ENCODE data around the gene JAK1. TPM values are rescaled to one million over a fixed set of nuclear protein-coding genes. Genes with fewer than 3 reads are reported as not detected.
A peak's percentile ranks its signal among the peaks of the same experiment; 100 is the strongest.

The JAK1 gene
- total and polyA plus RNA-seq, 11 donors, result 20.5 to 189 (median 94.8) TPM

GRCh38 chr1:64936956-64937355 is 29.4 kb downstream of the JAK1 start:
- no peak for ATAC-seq

DNA sequence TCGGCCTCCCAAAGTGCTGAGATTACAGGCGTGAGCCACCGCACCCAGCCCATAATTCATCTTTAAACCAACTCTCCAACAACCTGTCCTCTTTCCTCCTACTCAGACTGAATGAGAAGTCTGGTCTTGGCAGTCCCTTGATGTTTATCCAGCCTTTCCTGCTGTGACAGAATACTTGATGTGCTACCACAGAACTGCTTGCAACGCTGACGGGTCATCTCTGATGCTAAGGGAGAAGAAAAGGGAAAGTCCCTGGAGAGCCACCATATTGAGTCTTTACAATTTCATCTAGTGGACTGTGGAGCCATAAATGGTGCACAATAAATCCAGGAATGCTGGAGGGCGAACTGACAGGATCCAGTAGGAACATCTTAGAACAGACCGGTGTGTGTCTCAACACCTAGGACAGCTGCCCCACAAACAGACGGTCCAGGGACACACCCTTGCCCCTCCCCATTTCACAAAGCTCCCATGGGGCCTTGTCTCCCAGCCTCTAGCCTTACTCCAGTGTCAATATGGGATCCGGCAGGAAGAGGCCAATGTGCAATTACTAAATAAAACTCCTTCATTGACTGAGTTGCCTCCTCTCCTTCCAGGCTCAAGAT is 30.7 kb downstream of the JAK1 start:
- intact Hi-C loops (cut with DNase I), result no loop called here
- no peak for ATAC-seq
- peaks cover 2 to 64% (median 48%) of the 10 kb centered on the region in 12 donors for H3K4me1 ChIP-seq

More at GRCh38 chr1:64936956-64937355, 29.4 kb downstream of the JAK1 start:
- 63 to 88% (median 85%) methylated on average over 1 of the region's 1 CpG for WGBS, 4 donors
- Histone ChIP-seq H3K9me3 (no peaks in the 10 kb centered on the region), H3K4me1 (peaks cover 2 to 77% (median 58%) of the 10 kb centered on the region in 12 donors), H3K27ac (no peak overlapping the region), H3K36me3 (no peaks in the 10 kb centered on the region), H3K4me3 (no peak overlapping the region), H3K27me3 (no peaks in the 10 kb centered on the region)
- TF ChIP-seq, protein P1, sequence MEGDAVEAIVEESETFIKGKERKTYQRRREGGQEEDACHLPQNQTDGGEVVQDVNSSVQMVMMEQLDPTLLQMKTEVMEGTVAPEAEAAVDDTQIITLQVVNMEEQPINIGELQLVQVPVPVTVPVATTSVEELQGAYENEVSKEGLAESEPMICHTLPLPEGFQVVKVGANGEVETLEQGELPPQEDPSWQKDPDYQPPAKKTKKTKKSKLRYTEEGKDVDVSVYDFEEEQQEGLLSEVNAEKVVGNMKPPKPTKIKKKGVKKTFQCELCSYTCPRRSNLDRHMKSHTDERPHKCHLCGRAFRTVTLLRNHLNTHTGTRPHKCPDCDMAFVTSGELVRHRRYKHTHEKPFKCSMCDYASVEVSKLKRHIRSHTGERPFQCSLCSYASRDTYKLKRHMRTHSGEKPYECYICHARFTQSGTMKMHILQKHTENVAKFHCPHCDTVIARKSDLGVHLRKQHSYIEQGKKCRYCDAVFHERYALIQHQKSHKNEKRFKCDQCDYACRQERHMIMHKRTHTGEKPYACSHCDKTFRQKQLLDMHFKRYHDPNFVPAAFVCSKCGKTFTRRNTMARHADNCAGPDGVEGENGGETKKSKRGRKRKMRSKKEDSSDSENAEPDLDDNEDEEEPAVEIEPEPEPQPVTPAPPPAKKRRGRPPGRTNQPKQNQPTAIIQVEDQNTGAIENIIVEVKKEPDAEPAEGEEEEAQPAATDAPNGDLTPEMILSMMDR (IDR thresholded peaks at IDR 0.05), result no peak
- no peak for TF ChIP-seq POLR2A (IDR thresholded peaks at IDR 0.05)
- peak in 1 of 5 donors; percentile 41 for DNase-seq
- intact Hi-C loops (cut with DNase I), result no loop called here

GRCh38 chr1:64934878-64935275 is 31.5 kb downstream of the JAK1 start:
- H3K27me3 ChIP-seq, result no peaks in the 10 kb centered on the region
- H3K36me3 ChIP-seq, result no peaks in the 10 kb centered on the region
- no peak for DNase-seq
- H3K27ac ChIP-seq, result peak overlapping the region in 11 of 12 donors; percentile 55 to 85 (median 67)
- ATAC-seq, result no peak
- no peak for TF ChIP-seq POLR2A (IDR thresholded peaks at IDR 0.05)
- TF ChIP-seq, protein P1 (IDR thresholded peaks at IDR 0.05), result no peak
- WGBS, 4 donors, result 47 to 86% (median 70%) methylated on average over 1 of the region's 1 CpG
- no peaks in the 10 kb centered on the region for H3K9me3 ChIP-seq
- peaks cover 2 to 56% (median 48%) of the 10 kb centered on the region in 12 donors for H3K4me1 ChIP-seq
- H3K4me3 ChIP-seq, result no peak overlapping the region
- intact Hi-C loops (cut with DNase I), result no loop called here

More for the DNA sequence above, 30.7 kb downstream of the JAK1 start:
- no peak overlapping the region for H3K4me3 ChIP-seq
- no peak for TF ChIP-seq POLR2A (IDR thresholded peaks at IDR 0.05)
- TF ChIP-seq, protein P1 (IDR thresholded peaks at IDR 0.05), result no peak
- H3K36me3 ChIP-seq, result no peaks in the 10 kb centered on the region
- H3K9me3 ChIP-seq, result no peaks in the 10 kb centered on the region
- peak overlapping the region in 4 of 12 donors; percentile 14 to 76 (median 44) for H3K27ac ChIP-seq
- no peaks in the 10 kb centered on the region for H3K27me3 ChIP-seq
- DNase-seq, result no peak
- 82 to 91% (median 86%) methylated on average over 9 of the region's 9 CpGs for WGBS, 4 donors

GRCh38 chr1:64934115-64934877 is 32.1 kb downstream of the JAK1 start:
- ATAC-seq (peak; percentile 49 to 65 (median 54)), DNase-seq (peak in 2 of 5 donors; percentile 33 to 50)
- intact Hi-C loops (cut with DNase I), result no loop called here
- H3K36me3 ChIP-seq, result no peaks in the 10 kb centered on the region
- H3K4me1 ChIP-seq, result peaks cover 2 to 52% (median 48%) of the 10 kb centered on the region in 12 donors
- 63 to 78% (median 69%) methylated on average over 9 of the region's 9 CpGs for WGBS, 4 donors
- TF ChIP-seq, protein P1 (IDR thresholded peaks at IDR 0.05), result no peak
- no peak for TF ChIP-seq POLR2A (IDR thresholded peaks at IDR 0.05)
- H3K4me3 ChIP-seq, result peak overlapping the region in 2 of 12 donors; percentile 13 to 16
- H3K27me3 ChIP-seq, result no peaks in the 10 kb centered on the region
- peak overlapping the region; percentile 55 to 85 (median 71) for H3K27ac ChIP-seq
- H3K9me3 ChIP-seq, result peaks cover 0 to 4% (median 0%) of the 10 kb centered on the region in 12 donors
